H1 (cell line): ENCODE measurements around the gene ARHGAP15. TPM values are rescaled to one million over a fixed set of nuclear protein-coding genes. Genes with fewer than 3 reads are reported as not detected.

Experiments
- CTCF ChIA-PET: fragments of 300-600 bp; sonication (Branson Sonifier 250); formaldehyde crosslinking; loops from one replicate; lab custom pipeline; 2021; ENCODE audit not compliant: partially characterized antibody; lab: Charles Lee
- POLR2A ChIA-PET: fragments of 300-600 bp; sonication (Branson Sonifier 250); formaldehyde crosslinking; loops from one replicate; lab custom pipeline; 2021; ENCODE audit warnings: inconsistent platforms; ENCODE audit not compliant: partially characterized antibody; lab: Charles Lee
- DNase-seq, 2 experiments: peaks; one replicate each; pipeline versions ENCODE4 v3.0.0 to v3.0.0-alpha.2; 2010 to 2022; ENCODE audit warnings: low spot score in 2 of 2, low read depth in 1 of 2, mixed read lengths in 1 of 2
- FAIRE-seq: peaks from 2 replicates; lab custom pipeline; 2011; peaks lifted over from hg19 to GRCh38; lab: Jason Lieb, UNC
- H2AFZ ChIP-seq: 2 replicates; pipeline ENCODE4 v1.8.1; 2012; ENCODE audit warnings: low read length, inconsistent platforms
- H2AK5ac ChIP-seq: 2 replicates; pipeline ENCODE4 v1.6.1; 2013; ENCODE audit warnings: low read depth, low read length
- H2BK120ac ChIP-seq: replicated peaks from 2 replicates; pipeline ENCODE3; 2013; ENCODE audit warnings: low read depth, low read length, inconsistent platforms
- H2BK12ac ChIP-seq: 2 replicates; pipeline ENCODE4 v1.6.1; 2013; ENCODE audit warnings: low read depth, low read length
- H2BK15ac ChIP-seq: 2 replicates; pipeline ENCODE4 v1.6.1; 2013; ENCODE audit warnings: low read length
- H2BK20ac ChIP-seq: 2 replicates; pipeline ENCODE4 v1.6.1; 2013; ENCODE audit warnings: low read length
- H2BK5ac ChIP-seq: 2 replicates; pipeline ENCODE4 v1.6.1; 2013; ENCODE audit warnings: low read depth, low read length
- H3K14ac ChIP-seq: 2 replicates; pipeline ENCODE4 v1.6.1; 2013; ENCODE audit warnings: inconsistent platforms; ENCODE audit not compliant: insufficient read length
- H3K18ac ChIP-seq: 2 replicates; pipeline ENCODE4 v1.6.1; 2013; ENCODE audit warnings: low read length; ENCODE audit errors: extremely low read depth
- H3K23ac ChIP-seq: 2 replicates; pipeline ENCODE4 v1.6.1; 2013; ENCODE audit warnings: inconsistent platforms; ENCODE audit not compliant: insufficient read length
- H3K23me2 ChIP-seq: 2 replicates; pipeline ENCODE4 v1.6.1; 2013; ENCODE audit warnings: low read depth, low read length
- H3K27ac ChIP-seq: 2 replicates; pipeline ENCODE4 v1.6.1; 2011; ENCODE audit warnings: low read depth, low read length, inconsistent platforms
- H3K27me3 ChIP-seq, 4 experiments: replicated peaks in 1 of 4; 1 replicate in 1 of 4; 2 replicates in 3 of 4; pipeline versions ENCODE4 v1.6.1 to v1.8.1; 2011 to 2013; ENCODE audit warnings: low read length in 3 of 4, mild to moderate bottlenecking in 3 of 4, inconsistent platforms in 2 of 4, mixed read lengths in 2 of 4, moderate library complexity in 1 of 4; ENCODE audit not compliant: control insufficient read depth in 3 of 4, insufficient read depth in 3 of 4; ENCODE audit errors: extremely low read depth in 1 of 4
- H3K36me3 ChIP-seq, 4 experiments: 2 replicates each; pipeline versions ENCODE4 v1.6.1 to v1.8.1; 2011 to 2013; ENCODE audit warnings: mild to moderate bottlenecking in 4 of 4, low read length in 3 of 4, moderate library complexity in 2 of 4, control low read depth in 1 of 4, inconsistent platforms in 1 of 4; ENCODE audit not compliant: insufficient read depth in 4 of 4, control insufficient read depth in 2 of 4
- H3K4ac ChIP-seq: replicated peaks from 2 replicates; pipeline ENCODE3; 2013; ENCODE audit warnings: low read length, low read depth, mixed read lengths, inconsistent platforms; ENCODE audit not compliant: insufficient read length
- H3K4me1 ChIP-seq, 4 experiments: replicated peaks in 1 of 4; 1 replicate in 1 of 4; 2 replicates in 3 of 4; pipeline versions ENCODE4 v1.6.1 to v1.8.1; 2011 to 2013; ENCODE audit warnings: low read length in 3 of 4, inconsistent platforms in 2 of 4, mixed read lengths in 1 of 4; ENCODE audit not compliant: insufficient read depth in 4 of 4, control insufficient read depth in 3 of 4
- H3K4me2 ChIP-seq, 2 experiments: 2 replicates each; pipeline versions ENCODE4 v1.6.1 to v1.8.1; 2011 to 2013; ENCODE audit warnings: low read depth in 2 of 2, low read length in 2 of 2, control low read depth in 1 of 2, inconsistent platforms in 1 of 2, mild to moderate bottlenecking in 1 of 2; ENCODE audit not compliant: insufficient read depth in 1 of 2
- H3K4me3 ChIP-seq, 4 experiments: fragments of 200-600, 300-600 bp in 1 of 4; sonication (generic), shearing (Covaris generic), sonication (Bioruptor Twin) in 1 of 4; 2 replicates each; pipeline versions ENCODE4 v1.5.1 to v1.8.1; 2011 to 2016; ENCODE audit warnings: low read length in 4 of 4, low read depth in 3 of 4, control low read depth in 2 of 4, inconsistent platforms in 2 of 4, mild to moderate bottlenecking in 2 of 4, mixed read lengths in 1 of 4, moderate library complexity in 1 of 4; ENCODE audit not compliant: insufficient read depth in 2 of 4; ENCODE audit errors: extremely low read depth in 1 of 4
- H3K56ac ChIP-seq: replicated peaks from 2 replicates; pipeline ENCODE3; 2013; ENCODE audit warnings: low read depth, mild to moderate bottlenecking, mixed read lengths, low read length, inconsistent platforms; ENCODE audit not compliant: insufficient read length
- H3K79me1 ChIP-seq: 2 replicates; pipeline ENCODE4 v1.6.1; 2013; ENCODE audit warnings: low read depth, low read length, control low read depth
- H3K79me2 ChIP-seq, 2 experiments: 2 replicates each; pipeline versions ENCODE4 v1.6.1 to v1.8.1; 2012 to 2013; ENCODE audit warnings: low read length in 2 of 2, mild to moderate bottlenecking in 2 of 2, inconsistent platforms in 1 of 2; ENCODE audit not compliant: insufficient read depth in 2 of 2, control insufficient read depth in 1 of 2
- H3K9ac ChIP-seq, 4 experiments: replicated peaks in 1 of 4; 1 replicate in 1 of 4; 2 replicates in 3 of 4; pipeline versions ENCODE4 v1.6.1 to v1.8.1; 2011 to 2013; ENCODE audit warnings: low read depth in 3 of 4, low read length in 3 of 4, control low read depth in 2 of 4, mild to moderate bottlenecking in 2 of 4, moderate library complexity in 2 of 4, inconsistent platforms in 1 of 4; ENCODE audit errors: extremely low read depth in 1 of 4
- H3K9me3 ChIP-seq, 2 experiments: 2 replicates each; pipeline versions ENCODE4 v1.6.1 to v1.8.1; 2012 to 2013; ENCODE audit warnings: mild to moderate bottlenecking in 2 of 2, moderate library complexity in 2 of 2, control low read depth in 1 of 2, inconsistent platforms in 1 of 2, low read depth in 1 of 2, low read length in 1 of 2, mixed read lengths in 1 of 2; ENCODE audit not compliant: insufficient read depth in 2 of 2
- H4K20me1 ChIP-seq, 2 experiments: replicated peaks in 1 of 2; 2 replicates each; pipeline versions ENCODE3 to v1.8.1; 2011 to 2013; ENCODE audit warnings: inconsistent platforms in 2 of 2, low read length in 2 of 2, mild to moderate bottlenecking in 1 of 2; ENCODE audit not compliant: insufficient read depth in 2 of 2, control insufficient read depth in 1 of 2
- H4K5ac ChIP-seq: 2 replicates; pipeline ENCODE4 v1.6.1; 2013; ENCODE audit warnings: low read length, low read depth, mixed read lengths, inconsistent platforms; ENCODE audit not compliant: insufficient read length
- H4K8ac ChIP-seq: 2 replicates; pipeline ENCODE4 v1.8.0; 2013; ENCODE audit warnings: mild to moderate bottlenecking, moderate library complexity, low read length, inconsistent platforms; ENCODE audit not compliant: insufficient read depth; ENCODE audit errors: extremely low read depth
- H4K91ac ChIP-seq: replicated peaks from 2 replicates; pipeline ENCODE3; 2013; ENCODE audit warnings: low read length, mixed read lengths, inconsistent platforms; ENCODE audit not compliant: insufficient read length
- ASH2L ChIP-seq: fragments of 200-600, 300-600 bp; sonication (generic); IDR thresholded peaks from one replicate; pipeline ENCODE4 v1.7.1; 2017; ENCODE audit warnings: low read length
- CBX8 ChIP-seq: fragments of 300-800, 300-1000 bp; sonication (generic); IDR thresholded peaks from 2 replicates; pipeline ENCODE4 v1.7.1; 2016; ENCODE audit warnings: low read depth, low read length, borderline replicate concordance
- CHD1 ChIP-seq: IDR thresholded peaks from 2 replicates; pipeline ENCODE4 v1.6.1; 2012; ENCODE audit warnings: low read depth, low read length, improper control_type of control experiment
- CREB1 ChIP-seq: IDR thresholded peaks from 2 replicates; pipeline ENCODE4 v1.6.1; 2012; ENCODE audit warnings: inconsistent platforms
- HDAC6 ChIP-seq: IDR thresholded peaks from one replicate; pipeline ENCODE4 v1.7.1; 2012; ENCODE audit warnings: low read depth, mild to moderate bottlenecking, inconsistent platforms, low read length, moderate library complexity
- NANOG ChIP-seq: IDR thresholded peaks from 2 replicates; pipeline ENCODE4 v1.6.1; 2011; ENCODE audit warnings: low read length, low read depth, mild to moderate bottlenecking, inconsistent platforms; ENCODE audit not compliant: insufficient read depth, poor library complexity, severe bottlenecking
- NRF1 ChIP-seq: IDR thresholded peaks from 2 replicates; pipeline ENCODE4 v1.6.1; 2011; ENCODE audit warnings: mild to moderate bottlenecking, low read depth, low read length, improper control_type of control experiment
- WGBS, 2 experiments: shearing (Covaris generic) in 1 of 2; methylation state at CpG; one replicate each; pipeline versions ENCODE4 v1.1.6 to v1.1.7; 2013 to 2015; ENCODE audit warnings: low lambda C conversion rate in 2 of 2, mixed read lengths in 2 of 2, inconsistent platforms in 1 of 2, low coverage in 1 of 2, missing lambda C conversion rate in 1 of 2; ENCODE audit not compliant: insufficient replicate concordance in 2 of 2, insufficient coverage in 1 of 2, insufficient read length in 1 of 2; ENCODE audit errors: extremely low coverage in 1 of 2, missing lambda C conversion rate in 1 of 2; 5-methylcytosine and 5-hydroxymethylcytosine counted together
- polyA plus RNA-seq, 7 experiments: library from polyadenylated mRNA; depleted of rRNA in 3 of 7; stranded (reverse) in 5 of 7; unstranded in 2 of 7; fragments of >200 nt in 5 of 7; fragments of 200-250 nt in 2 of 7; gene quantifications; 1 replicate in 5 of 7; 2 replicates in 1 of 7; 4 replicates in 1 of 7; pipeline versions ENCODE4 v1.2.1 to v1.2.3, GENCODE V29; 2011 to 2013; ENCODE audit warnings: missing spikeins in 2 of 7, mixed read lengths in 2 of 7
- total RNA-seq: library from RNA; stranded (reverse); fragmentation: NEBNext Ultra II Directional; extraction: Animal tissue kit (Norgen Biotek cat#: 25700); gene quantifications from 2 replicates; pipeline ENCODE4 v1.2.1, GENCODE V29; 2021

Gene ARHGAP15
- total and polyA plus RNA-seq, 2 of the 8 experiments (the other 6 are each of a cell fraction or from before 2014, with no cell fraction given) = not detected

DNA sequence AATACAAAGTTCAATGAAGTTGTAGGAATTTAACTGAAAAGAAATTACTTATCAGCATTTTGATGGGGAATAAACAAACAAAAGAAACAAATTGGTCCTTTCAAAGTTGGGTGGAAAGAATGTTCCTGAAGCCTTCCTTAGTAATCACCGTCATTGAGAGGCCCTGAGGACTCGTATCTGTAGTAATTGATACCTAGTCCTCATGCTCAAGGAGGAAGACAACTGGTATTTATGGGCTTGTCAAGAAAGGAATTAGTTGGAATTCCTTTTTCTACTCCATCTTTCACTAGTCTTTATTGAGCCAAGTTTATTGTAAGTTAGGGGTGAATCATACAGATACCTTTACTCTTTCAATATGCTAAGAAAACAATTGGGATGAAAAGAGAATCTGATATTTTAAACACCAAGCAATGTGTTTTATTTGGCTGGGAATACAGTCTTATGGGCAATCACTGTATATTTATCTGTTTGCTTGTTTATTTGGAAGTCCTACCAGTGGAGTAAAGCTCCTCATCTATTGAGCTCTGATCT is 324.8 kb downstream of the ARHGAP15 start:
- Histone ChIP-seq H3K36me3 (no peaks in the 10 kb centered on the region), H2BK12ac (no peak overlapping the region), H3K9ac (no peak overlapping the region), H3K23me2 (no peaks in the 10 kb centered on the region), H3K9me3 (no peaks in the 10 kb centered on the region), H3K4me3 (no peak overlapping the region), H3K14ac (no peak overlapping the region), H4K91ac (no peak overlapping the region), H3K4me1 (no peaks in the 10 kb centered on the region), H2AK5ac (no peak overlapping the region), H2BK120ac (no peak overlapping the region), H3K23ac (no peak overlapping the region), H4K20me1 (no peaks in the 10 kb centered on the region), H3K79me1 (no peaks in the 10 kb centered on the region), H3K4ac (no peak overlapping the region), H3K27ac (no peak overlapping the region), H2BK5ac (no peak overlapping the region), H4K8ac (no peak overlapping the region), H3K4me2 (no peak overlapping the region), H3K79me2 (no peaks in the 10 kb centered on the region), H4K5ac (no peak overlapping the region), H2BK15ac (no peak overlapping the region), H2AFZ (no peak overlapping the region), H3K18ac (no peak overlapping the region), H2BK20ac (no peak overlapping the region), H3K27me3 (no peaks in the 10 kb centered on the region), H3K56ac (no peak overlapping the region)
- ChIA-PET POLR2A (no interaction called here), CTCF (no interaction called here)
- TF ChIP-seq HDAC6 (no peak), CREB1 (no peak), ASH2L (no peak), NRF1 (no peak), CHD1 (no peak), CBX8 (no peak), NANOG (no peak)
- DNase-seq (no peak), FAIRE-seq (no peak)
- 88% methylated on average over 2 of the region's 2 CpGs; no CpG with 5 or more reads in 1 of the 2 experiments for WGBS, 2 experiments
